HEK293 (cell line): ENCODE results near the gene SCN5A.

Experiments
- CTCF ChIA-PET: fragments of 350-600 bp; formaldehyde crosslinking; extraction: SDS; loops from one replicate; lab custom pipeline; 2021; ENCODE audit warnings: antibody characterized with exemption; lab: Yijun Ruan, JAX
- POLR2A ChIA-PET: fragments of 300-600 bp; formaldehyde crosslinking; extraction: SDS; loops from one replicate; lab custom pipeline; 2020; ENCODE audit warnings: antibody characterized with exemption, inconsistent platforms; lab: Yijun Ruan, JAX
- H3K27ac ChIP-seq: fragments of 200-500 bp; sonication (Bioruptor generic); 2 replicates; pipeline ENCODE4 v1.5.1; 2014; ENCODE audit warnings: low read depth, low read length, control low read depth, inconsistent platforms; ENCODE audit errors: extremely low read depth
- H3K36me3 ChIP-seq, 2 experiments: fragments of 200-500 bp in 1 of 2; sonication (Bioruptor generic) in 1 of 2; 1 replicate in 1 of 2; 2 replicates in 1 of 2; pipeline ENCODE4 v1.5.1; 2014 to 2017; ENCODE audit warnings: inconsistent platforms in 2 of 2, low read length in 2 of 2; ENCODE audit not compliant: control insufficient read depth in 2 of 2, insufficient read depth in 1 of 2
- H3K4me1 ChIP-seq: fragments of 200-500 bp; sonication (Bioruptor generic); 2 replicates; pipeline ENCODE4 v1.5.1; 2014; ENCODE audit warnings: mild to moderate bottlenecking, low read length, inconsistent platforms; ENCODE audit not compliant: control insufficient read depth, insufficient read depth
- H3K4me3 ChIP-seq: 2 replicates; pipeline ENCODE4 v1.5.1; 2011; ENCODE audit warnings: low read depth, mild to moderate bottlenecking, control low read depth, low read length, moderate library complexity
- H3K9me3 ChIP-seq: fragments of 200-500 bp; sonication (Bioruptor generic); 2 replicates; pipeline ENCODE4 v1.5.1; 2014; ENCODE audit warnings: low read depth, low read length, inconsistent platforms; ENCODE audit not compliant: control insufficient read depth, insufficient read depth
- GFI1B ChIP-seq: fragments of 450-650 bp; formaldehyde crosslinking; IDR thresholded peaks from 2 replicates; pipeline ENCODE4 v1.5.1; 2016; ENCODE audit warnings: missing biosample characterization, missing genetic modification characterization
- MZF1 ChIP-seq: fragments of 450-650 bp; formaldehyde crosslinking; IDR thresholded peaks from 2 replicates; pipeline ENCODE4 v1.5.1; 2017; ENCODE audit warnings: missing biosample characterization, missing genetic modification characterization, borderline replicate concordance
- RBAK ChIP-seq: fragments of 450-650 bp; formaldehyde crosslinking; IDR thresholded peaks from 2 replicates; pipeline ENCODE4 v1.5.1; 2016; ENCODE audit warnings: missing biosample characterization, missing genetic modification characterization
- SCRT2 ChIP-seq: fragments of 450-650 bp; formaldehyde crosslinking; IDR thresholded peaks from 2 replicates; pipeline ENCODE4 v1.5.1; 2016; ENCODE audit warnings: missing biosample characterization, missing genetic modification characterization
- SETDB1 ChIP-seq: IDR thresholded peaks from one replicate; pipeline ENCODE4 v1.6.1; 2017; ENCODE audit warnings: mild to moderate bottlenecking, low read length, moderate library complexity, mixed read lengths; ENCODE audit not compliant: insufficient read length
- YY2 ChIP-seq: fragments of 450-650 bp; formaldehyde crosslinking; IDR thresholded peaks from 2 replicates; pipeline ENCODE4 v1.5.1; 2016; ENCODE audit warnings: missing biosample characterization, missing genetic modification characterization
- ZBTB10 ChIP-seq: fragments of 450-650 bp; formaldehyde crosslinking; IDR thresholded peaks from 2 replicates; pipeline ENCODE4 v1.5.1; 2016; ENCODE audit warnings: missing biosample characterization, missing genetic modification characterization
- ZBTB26 ChIP-seq: fragments of 450-650 bp; formaldehyde crosslinking; optimal IDR thresholded peaks from 2 replicates; pipeline ENCODE3; 2016; ENCODE audit warnings: missing biosample characterization, mild to moderate bottlenecking, missing genetic modification characterization
- ZBTB48 ChIP-seq: fragments of 450-650 bp; formaldehyde crosslinking; IDR thresholded peaks from 2 replicates; pipeline ENCODE4 v1.5.1; 2016; ENCODE audit warnings: missing biosample characterization, missing genetic modification characterization
- ZEB2 ChIP-seq: fragments of 450-650 bp; formaldehyde crosslinking; IDR thresholded peaks from 2 replicates; pipeline ENCODE4 v1.5.1; 2016; ENCODE audit warnings: missing biosample characterization, missing genetic modification characterization
- ZFP37 ChIP-seq: fragments of 450-650 bp; formaldehyde crosslinking; IDR thresholded peaks from 2 replicates; pipeline ENCODE4 v1.5.1; 2016; ENCODE audit warnings: missing biosample characterization, missing genetic modification characterization
- ZNF239 ChIP-seq: fragments of 450-650 bp; formaldehyde crosslinking; IDR thresholded peaks from 2 replicates; pipeline ENCODE4 v1.5.1; 2016; ENCODE audit warnings: missing biosample characterization, missing genetic modification characterization
- ZNF341 ChIP-seq: fragments of 450-650 bp; formaldehyde crosslinking; IDR thresholded peaks from 2 replicates; pipeline ENCODE4; 2016; ENCODE audit warnings: low read depth, missing biosample characterization, missing genetic modification characterization
- ZNF544 ChIP-seq: fragments of 450-650 bp; formaldehyde crosslinking; IDR thresholded peaks from 2 replicates; pipeline ENCODE4 v1.5.0; 2017; ENCODE audit warnings: missing biosample characterization, missing genetic modification characterization
- ZNF621 ChIP-seq: fragments of 450-650 bp; formaldehyde crosslinking; IDR thresholded peaks from 2 replicates; pipeline ENCODE4 v1.5.1; 2017; ENCODE audit warnings: missing biosample characterization, missing genetic modification characterization
- ZNF623 ChIP-seq: fragments of 450-650 bp; formaldehyde crosslinking; IDR thresholded peaks from 2 replicates; pipeline ENCODE4 v1.5.1; 2016; ENCODE audit warnings: missing biosample characterization, missing genetic modification characterization
- ZNF660 ChIP-seq: fragments of 450-650 bp; IDR thresholded peaks from 2 replicates; pipeline ENCODE4 v1.5.1; 2018; ENCODE audit warnings: missing biosample characterization, mild to moderate bottlenecking, missing genetic modification characterization
- ZSCAN30 ChIP-seq: fragments of 450-650 bp; IDR thresholded peaks from 2 replicates; pipeline ENCODE4 v1.5.1; 2018; ENCODE audit warnings: missing biosample characterization, mild to moderate bottlenecking, missing genetic modification characterization, moderate library complexity
- TF ChIP-seq, protein P1 (sequence below): fragments of 450-650 bp; formaldehyde crosslinking; IDR thresholded peaks from 2 replicates; pipeline ENCODE4 v1.5.1; 2016; ENCODE audit warnings: missing biosample characterization, missing genetic modification characterization
- TF ChIP-seq, protein P2 (sequence below): fragments of 450-650 bp; formaldehyde crosslinking; conservative IDR thresholded peaks from 2 replicates; pipeline ENCODE4 v1.5.1; 2016; ENCODE audit warnings: low read depth, missing biosample characterization, missing genetic modification characterization
- TF ChIP-seq, protein P3 (sequence below): fragments of 450-650 bp; formaldehyde crosslinking; IDR thresholded peaks from 2 replicates; pipeline ENCODE4 v1.5.1; 2016; ENCODE audit warnings: missing biosample characterization, missing genetic modification characterization, borderline replicate concordance

Gene SCN5A

DNA sequence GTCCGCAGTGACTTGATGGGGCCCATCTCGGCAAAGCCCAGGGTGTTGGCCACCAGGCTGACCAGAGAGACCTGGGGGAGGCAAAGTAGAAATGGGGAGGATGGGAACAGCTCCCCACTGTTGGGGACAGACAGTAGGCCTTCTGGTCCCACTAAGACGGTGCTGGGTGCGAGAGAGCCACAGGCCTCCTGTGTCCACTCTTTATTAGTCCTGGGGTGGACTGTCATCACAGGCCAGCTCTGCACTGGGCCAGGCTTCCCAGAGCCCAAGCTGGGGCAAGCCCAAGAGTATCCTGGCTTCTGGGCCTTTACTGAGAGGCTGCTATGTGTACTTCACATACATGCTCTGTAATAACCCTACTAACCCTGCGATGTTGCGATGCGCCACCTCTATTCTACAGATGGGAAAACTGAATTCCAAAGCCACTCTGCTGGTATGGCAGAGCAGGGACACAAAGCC, 87.0 kb downstream of the SCN5A start:
- H3K36me3 ChIP-seq = no peaks in the 10 kb centered on the region
- ChIA-PET POLR2A (no interaction called here), CTCF (no interaction called here)
- TF ChIP-seq SCRT2 (tag by site-specific recombination) = no peak
- no peak for TF ChIP-seq ZNF660 (tag by site-specific recombination)
- TF ChIP-seq SETDB1 = no peak
- TF ChIP-seq ZEB2 (tag by site-specific recombination) = no peak
- no peak for TF ChIP-seq GFI1B (tag by site-specific recombination)
- TF ChIP-seq ZBTB26 (tag by site-specific recombination) = no peak
- TF ChIP-seq ZBTB10 (tag by site-specific recombination) = no peak
- no peak for TF ChIP-seq ZNF544 (tag by site-specific recombination)
- TF ChIP-seq YY2 = no peak
- no peak for TF ChIP-seq ZSCAN30 (tag by site-specific recombination)
- TF ChIP-seq, protein P1, sequence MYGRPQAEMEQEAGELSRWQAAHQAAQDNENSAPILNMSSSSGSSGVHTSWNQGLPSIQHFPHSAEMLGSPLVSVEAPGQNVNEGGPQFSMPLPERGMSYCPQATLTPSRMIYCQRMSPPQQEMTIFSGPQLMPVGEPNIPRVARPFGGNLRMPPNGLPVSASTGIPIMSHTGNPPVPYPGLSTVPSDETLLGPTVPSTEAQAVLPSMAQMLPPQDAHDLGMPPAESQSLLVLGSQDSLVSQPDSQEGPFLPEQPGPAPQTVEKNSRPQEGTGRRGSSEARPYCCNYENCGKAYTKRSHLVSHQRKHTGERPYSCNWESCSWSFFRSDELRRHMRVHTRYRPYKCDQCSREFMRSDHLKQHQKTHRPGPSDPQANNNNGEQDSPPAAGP (tag by site-specific recombination) = no peak
- TF ChIP-seq ZNF621 (tag by site-specific recombination) = no peak
- TF ChIP-seq ZNF341 (tag by site-specific recombination) = no peak
- TF ChIP-seq ZNF239 (tag by site-specific recombination) = no peak
- H3K4me1 ChIP-seq = no peaks in the 10 kb centered on the region
- no peak overlapping the region for H3K27ac ChIP-seq
- H3K4me3 ChIP-seq = no peak overlapping the region
- no peaks in the 10 kb centered on the region for H3K9me3 ChIP-seq

GRCh38 chr3:38561746-38562466, 87.6 kb downstream of the SCN5A start:
- ChIA-PET CTCF (interaction anchor here (0.5 kb wide), 1 partner anchor 1072 kb away, joined by 3 read pairs; no protein-coding TSS in a partner anchor), POLR2A (no interaction called here)
- no peak for TF ChIP-seq MZF1
- no peak for TF ChIP-seq RBAK
- no peak for TF ChIP-seq ZFP37 (tag by site-specific recombination)
- TF ChIP-seq ZBTB48 = no peak
- no peak for TF ChIP-seq ZNF623 (tag by site-specific recombination)
- TF ChIP-seq, protein P2, sequence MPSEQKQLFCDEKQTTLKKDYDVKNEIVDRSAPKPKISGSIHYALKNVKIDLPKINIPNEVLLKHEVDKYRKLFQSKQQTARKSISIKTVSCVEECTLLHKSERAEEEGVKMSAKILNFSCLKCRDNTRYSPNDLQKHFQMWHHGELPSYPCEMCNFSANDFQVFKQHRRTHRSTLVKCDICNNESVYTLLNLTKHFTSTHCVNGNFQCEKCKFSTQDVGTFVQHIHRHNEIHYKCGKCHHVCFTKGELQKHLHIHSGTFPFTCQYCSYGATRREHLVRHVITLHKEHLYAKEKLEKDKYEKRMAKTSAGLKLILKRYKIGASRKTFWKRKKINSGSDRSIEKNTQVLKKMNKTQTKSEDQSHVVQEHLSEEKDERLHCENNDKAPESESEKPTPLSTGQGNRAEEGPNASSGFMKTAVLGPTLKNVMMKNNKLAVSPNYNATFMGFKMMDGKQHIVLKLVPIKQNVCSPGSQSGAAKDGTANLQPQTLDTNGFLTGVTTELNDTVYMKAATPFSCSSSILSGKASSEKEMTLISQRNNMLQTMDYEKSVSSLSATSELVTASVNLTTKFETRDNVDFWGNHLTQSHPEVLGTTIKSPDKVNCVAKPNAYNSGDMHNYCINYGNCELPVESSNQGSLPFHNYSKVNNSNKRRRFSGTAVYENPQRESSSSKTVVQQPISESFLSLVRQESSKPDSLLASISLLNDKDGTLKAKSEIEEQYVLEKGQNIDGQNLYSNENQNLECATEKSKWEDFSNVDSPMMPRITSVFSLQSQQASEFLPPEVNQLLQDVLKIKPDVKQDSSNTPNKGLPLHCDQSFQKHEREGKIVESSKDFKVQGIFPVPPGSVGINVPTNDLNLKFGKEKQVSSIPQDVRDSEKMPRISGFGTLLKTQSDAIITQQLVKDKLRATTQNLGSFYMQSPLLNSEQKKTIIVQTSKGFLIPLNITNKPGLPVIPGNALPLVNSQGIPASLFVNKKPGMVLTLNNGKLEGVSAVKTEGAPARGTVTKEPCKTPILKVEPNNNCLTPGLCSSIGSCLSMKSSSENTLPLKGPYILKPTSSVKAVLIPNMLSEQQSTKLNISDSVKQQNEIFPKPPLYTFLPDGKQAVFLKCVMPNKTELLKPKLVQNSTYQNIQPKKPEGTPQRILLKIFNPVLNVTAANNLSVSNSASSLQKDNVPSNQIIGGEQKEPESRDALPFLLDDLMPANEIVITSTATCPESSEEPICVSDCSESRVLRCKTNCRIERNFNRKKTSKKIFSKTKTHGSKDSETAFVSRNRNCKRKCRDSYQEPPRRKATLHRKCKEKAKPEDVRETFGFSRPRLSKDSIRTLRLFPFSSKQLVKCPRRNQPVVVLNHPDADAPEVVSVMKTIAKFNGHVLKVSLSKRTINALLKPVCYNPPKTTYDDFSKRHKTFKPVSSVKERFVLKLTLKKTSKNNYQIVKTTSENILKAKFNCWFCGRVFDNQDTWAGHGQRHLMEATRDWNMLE (tag by site-specific recombination) = no peak
- TF ChIP-seq GFI1B (tag by site-specific recombination) = no peak
- TF ChIP-seq, protein P3, sequence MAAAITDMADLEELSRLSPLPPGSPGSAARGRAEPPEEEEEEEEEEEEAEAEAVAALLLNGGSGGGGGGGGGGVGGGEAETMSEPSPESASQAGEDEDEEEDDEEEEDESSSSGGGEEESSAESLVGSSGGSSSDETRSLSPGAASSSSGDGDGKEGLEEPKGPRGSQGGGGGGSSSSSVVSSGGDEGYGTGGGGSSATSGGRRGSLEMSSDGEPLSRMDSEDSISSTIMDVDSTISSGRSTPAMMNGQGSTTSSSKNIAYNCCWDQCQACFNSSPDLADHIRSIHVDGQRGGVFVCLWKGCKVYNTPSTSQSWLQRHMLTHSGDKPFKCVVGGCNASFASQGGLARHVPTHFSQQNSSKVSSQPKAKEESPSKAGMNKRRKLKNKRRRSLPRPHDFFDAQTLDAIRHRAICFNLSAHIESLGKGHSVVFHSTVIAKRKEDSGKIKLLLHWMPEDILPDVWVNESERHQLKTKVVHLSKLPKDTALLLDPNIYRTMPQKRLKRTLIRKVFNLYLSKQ = no peak

More at GRCh38 chr3:38561746-38562466, 87.6 kb downstream of the SCN5A start:
- no peak overlapping the region for H3K27ac ChIP-seq
- H3K36me3 ChIP-seq = no peaks in the 10 kb centered on the region
- no peaks in the 10 kb centered on the region for H3K4me1 ChIP-seq
- H3K9me3 ChIP-seq = no peaks in the 10 kb centered on the region
- H3K4me3 ChIP-seq = no peak overlapping the region
